ENCODE results near the gene MACROD1.

DNA sequence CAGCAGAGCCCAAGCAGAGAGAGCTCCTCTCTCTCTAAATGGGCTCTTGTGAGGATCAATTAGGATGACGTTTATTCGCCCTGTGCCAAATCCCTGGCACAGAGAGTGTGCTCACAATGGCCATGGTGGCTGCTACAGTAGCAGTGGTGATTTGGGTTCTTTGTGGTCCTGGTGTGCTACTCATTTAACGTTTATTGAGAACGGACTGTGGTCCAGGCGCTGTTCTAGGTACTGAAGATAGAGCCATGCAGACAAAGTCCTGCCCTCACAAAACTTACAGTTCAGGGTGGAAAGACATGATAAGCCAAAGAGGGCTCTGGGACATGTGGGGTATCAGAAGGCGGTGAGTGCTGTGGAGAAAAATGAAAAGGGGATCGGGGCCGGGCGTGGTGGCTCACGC is 174.4 kb downstream of the MACROD1 start:
- no peak for TF ChIP-seq GATA2 (IDR thresholded peaks at IDR 0.05; ENCODE audit: low read depth, low read length)
- TF ChIP-seq GATA3 (IDR thresholded peaks at IDR 0.05; ENCODE audit: low read depth, low read length): no peak
